ENCODE measurements around the gene FHIT. TPM values are rescaled to one million over a fixed set of nuclear protein-coding genes. Genes with fewer than 3 reads are reported as not detected.

The FHIT gene
- total and polyA plus RNA-seq, 11 donors: 4.2 to 26.8 (median 16.5) TPM

- 32 to 64% (median 52%) methylated on average over 1 of the region's 1 CpG for WGBS, 4 donors
- ATAC-seq (no peak), DNase-seq (peak in 4 of 5 donors; percentile 14 to 64 (median 48))
- intact Hi-C loops (cut with DNase I): no loop called here
- no peaks in the 10 kb centered on the region for H3K27me3 ChIP-seq
- H3K27ac ChIP-seq: no peak overlapping the region
- peaks cover 0 to 7% (median 0%) of the 10 kb centered on the region in 12 donors for H3K4me1 ChIP-seq
- no peak overlapping the region for H3K4me3 ChIP-seq
- no peaks in the 10 kb centered on the region for H3K36me3 ChIP-seq
- TF ChIP-seq CTCF (IDR thresholded peaks at IDR 0.05) (no peak), POLR2A (IDR thresholded peaks at IDR 0.05) (no peak)
- peaks cover 0 to 6% (median 0%) of the 10 kb centered on the region in 12 donors for H3K9me3 ChIP-seq
Measured at GRCh38 chr3:60917141-60917540, 334.1 kb downstream of the FHIT start.

DNA sequence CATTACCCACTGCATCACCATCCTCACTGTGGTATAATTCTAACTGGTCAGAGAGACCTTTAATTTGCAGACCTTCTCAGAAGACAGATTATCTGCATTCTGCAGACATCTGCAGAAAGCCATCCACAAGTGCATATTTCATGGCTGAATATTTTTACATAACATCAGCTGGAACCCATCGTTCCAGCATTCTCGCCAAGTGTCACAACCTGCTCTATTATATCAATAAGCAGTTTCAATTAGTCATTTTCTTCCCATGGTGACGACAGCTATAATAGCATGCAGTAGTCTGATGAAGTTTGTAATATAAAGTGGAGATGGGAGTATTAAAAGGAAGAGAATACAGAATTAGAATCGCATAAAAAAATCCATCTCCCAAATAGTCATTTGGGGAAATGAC lies 334.7 kb downstream of the FHIT start:
- peaks cover 0 to 8% (median 0%) of the 10 kb centered on the region in 12 donors for H3K9me3 ChIP-seq
- ATAC-seq (no peak), DNase-seq (no peak)
- WGBS, 4 donors: 61 to 77% (median 67%) methylated on average over 4 of the region's 4 CpGs
- no peak overlapping the region for H3K27ac ChIP-seq
- H3K4me1 ChIP-seq: peaks cover 0 to 7% (median 0%) of the 10 kb centered on the region in 12 donors
- intact Hi-C loops (cut with DNase I): no loop called here
- no peaks in the 10 kb centered on the region for H3K36me3 ChIP-seq
- H3K4me3 ChIP-seq: no peak overlapping the region
- TF ChIP-seq CTCF (IDR thresholded peaks at IDR 0.05) (no peak), POLR2A (IDR thresholded peaks at IDR 0.05) (no peak)
- H3K27me3 ChIP-seq: no peaks in the 10 kb centered on the region

- no peak for ATAC-seq
- intact Hi-C loops (cut with DNase I): no loop called here
- 85 to 100% (median 94%) methylated on average over 1 of the region's 1 CpG for WGBS, 4 donors
- H3K27me3 ChIP-seq: no peaks in the 10 kb centered on the region
- H3K27ac ChIP-seq: no peak overlapping the region
- H3K4me1 ChIP-seq: peaks cover 0 to 7% (median 0%) of the 10 kb centered on the region in 12 donors
- no peak overlapping the region for H3K4me3 ChIP-seq
- peaks cover 0 to 8% (median 0%) of the 10 kb centered on the region in 12 donors for H3K9me3 ChIP-seq
- DNase-seq: no peak
- no peaks in the 10 kb centered on the region for H3K36me3 ChIP-seq
- TF ChIP-seq POLR2A (IDR thresholded peaks at IDR 0.05): no peak
Measured at GRCh38 chr3:60913474-60913873, 337.8 kb downstream of the FHIT start.

DNA sequence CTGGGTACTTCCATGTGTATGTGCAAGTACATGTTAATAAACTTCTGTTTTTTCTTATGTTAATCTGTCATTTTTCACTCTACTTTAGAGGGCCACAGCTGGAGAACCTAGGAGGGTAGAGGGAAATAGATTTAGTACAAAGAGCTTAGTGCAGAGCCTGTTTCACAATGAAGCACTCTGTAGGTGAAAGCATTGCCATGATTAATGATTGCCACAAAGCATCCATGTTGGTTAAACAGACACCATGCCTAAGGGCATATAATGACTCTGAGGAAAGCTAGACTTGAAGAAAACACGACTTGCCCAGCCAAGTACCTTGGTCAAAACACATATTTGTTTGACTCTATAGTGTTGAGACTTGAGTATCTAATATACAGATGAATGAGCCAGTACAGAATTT lies 338.4 kb downstream of the FHIT start:
- Histone ChIP-seq H3K4me1 (peaks cover 0 to 7% (median 0%) of the 10 kb centered on the region in 12 donors), H3K36me3 (no peaks in the 10 kb centered on the region)
- intact Hi-C loops (cut with DNase I): no loop called here

More for the DNA sequence above, 338.4 kb downstream of the FHIT start:
- H3K9me3 ChIP-seq: peaks cover 0 to 8% (median 0%) of the 10 kb centered on the region in 12 donors
- 46 to 63% (median 55%) methylated on average over 1 of the region's 1 CpG for WGBS, 4 donors
- no peak overlapping the region for H3K27ac ChIP-seq
- H3K4me3 ChIP-seq: no peak overlapping the region
- no peak for DNase-seq
- H3K27me3 ChIP-seq: no peaks in the 10 kb centered on the region
- TF ChIP-seq CTCF (IDR thresholded peaks at IDR 0.05): no peak
- TF ChIP-seq POLR2A (IDR thresholded peaks at IDR 0.05): no peak
- no peak for ATAC-seq
